ENCODE data around the gene SERPINA9.

- TF ChIP-seq CTCF (conservative IDR thresholded peaks at IDR 0.05; ENCODE audit: low read length) (no peak), EZH2phosphoT487 (IDR thresholded peaks at IDR 0.05; ENCODE audit: borderline replicate concordance, low read depth, low read length) (no peak)
Observed at GRCh38 chr14:94517248-94517640, 41.2 kb upstream of the SERPINA9 start.
